KBM-7 (cell line): Measurements from ENCODE around the gene L3MBTL4.
A peak's percentile ranks its signal among the peaks of the same experiment; 100 is the strongest.
"Not testable (repeated sequence)": the region's sequence is repeated elsewhere in the genome, so short reads cannot be mapped to it uniquely, and the experiment has no call there.

Source experiments
- DNase-seq: peaks from one replicate; pipeline ENCODE4 v3.0.0-alpha.2; 2015
- in situ Hi-C: fragments of 300-500 bp; cut with MboI; formaldehyde crosslinking; loops from 2 replicates; pipeline ENCODE4 v1.14.3; 2020; ENCODE audit warnings: low sequenced_read_pairs, low pct_unique_long_range_greater_than_20kb, mixed read lengths

L3MBTL4 gene

DNA sequence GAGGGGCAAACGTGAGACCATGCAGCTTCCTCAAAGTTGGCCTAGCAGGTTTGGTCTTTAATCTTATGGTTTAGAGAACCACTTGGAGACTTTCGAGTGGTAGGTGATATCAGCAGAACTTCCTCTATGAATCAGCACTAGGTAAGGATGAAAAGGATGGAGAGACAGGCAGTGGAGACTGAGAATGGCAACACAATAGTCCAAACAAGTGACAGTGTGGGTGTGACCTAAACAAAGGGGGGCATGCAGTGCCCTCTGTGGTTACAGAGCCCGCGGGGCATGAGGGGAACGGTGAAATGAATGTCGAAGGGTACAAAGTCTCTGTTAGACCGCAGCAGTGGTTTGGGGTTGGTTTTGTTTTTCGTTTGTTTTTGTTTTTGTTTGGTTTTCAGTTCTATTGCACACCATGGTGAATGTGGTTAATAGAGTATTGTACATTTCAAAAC is 143.9 kb downstream of the L3MBTL4 start:
- no peak for DNase-seq
- in situ Hi-C loops: no loop called here

DNA sequence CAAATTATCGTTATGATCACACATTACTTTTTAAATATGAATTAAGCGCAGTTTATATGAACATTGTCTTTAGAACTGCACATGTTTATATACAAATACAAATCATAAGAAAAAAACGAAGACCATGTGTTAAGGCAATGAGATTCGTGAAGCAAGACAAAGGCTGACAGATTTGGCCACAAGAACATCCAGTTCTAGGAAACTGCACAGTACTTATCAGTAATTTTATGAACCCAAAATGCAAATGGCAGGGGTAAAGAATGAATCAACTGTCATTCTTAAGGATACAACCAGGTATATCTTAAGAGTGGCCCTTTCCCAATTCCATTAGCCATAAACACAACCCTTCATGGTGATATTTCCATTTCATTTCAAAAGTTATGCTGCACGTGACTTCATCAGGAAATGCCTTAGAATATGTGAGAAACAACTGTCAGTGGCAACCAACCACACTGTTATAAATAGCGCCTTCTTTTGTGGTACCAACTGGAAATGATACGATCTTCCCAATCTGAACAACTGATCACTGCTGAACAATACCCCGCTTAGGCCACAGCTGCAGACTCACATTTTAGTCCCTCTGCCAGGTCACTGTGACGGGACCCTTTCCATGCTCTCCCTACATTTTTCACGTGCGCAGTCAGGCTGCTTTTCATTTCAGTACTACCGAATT is 144.9 kb downstream of the L3MBTL4 start:
- in situ Hi-C loops: no loop called here
- no peak for DNase-seq

DNA sequence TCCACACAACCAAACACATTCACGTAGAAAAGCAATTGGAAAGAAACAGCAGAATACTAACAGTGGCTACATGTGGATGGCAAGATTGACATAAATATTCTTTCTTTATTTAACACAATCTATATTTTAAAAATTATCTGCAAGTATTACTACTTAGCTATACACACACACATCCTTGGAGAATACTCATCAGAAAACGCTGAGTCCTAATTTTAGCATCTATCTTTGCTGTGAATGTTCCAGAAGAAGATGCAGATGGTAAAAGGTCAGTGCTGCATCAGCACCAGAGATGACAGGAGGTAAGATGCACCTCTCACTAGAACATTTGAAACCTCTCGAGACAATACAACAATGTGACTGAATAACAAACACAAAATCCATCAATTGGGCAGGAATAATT is 148.5 kb downstream of the L3MBTL4 start:
- DNase-seq: no peak
- in situ Hi-C loops: no loop called here

DNA sequence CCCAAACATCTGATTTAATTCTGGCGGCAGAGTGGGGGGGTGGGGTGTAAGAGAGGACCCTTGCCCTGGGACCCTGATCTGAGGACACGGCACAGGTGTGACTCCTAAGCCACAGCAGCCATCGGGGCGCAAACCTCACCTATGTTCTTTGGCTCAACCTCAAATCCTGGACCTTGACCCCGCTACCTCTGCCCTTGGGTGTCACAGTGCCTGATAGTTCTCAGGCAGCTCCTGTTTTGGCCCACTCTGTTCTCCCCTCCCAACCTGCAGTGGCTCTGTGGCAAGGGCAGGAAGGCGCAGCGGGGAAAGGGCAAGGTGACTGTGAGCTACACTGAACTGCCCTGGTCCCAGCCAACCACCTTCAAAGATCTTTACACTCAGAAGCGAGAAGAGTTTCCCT is 152.8 kb downstream of the L3MBTL4 start:
- in situ Hi-C loops: no loop called here

DNA sequence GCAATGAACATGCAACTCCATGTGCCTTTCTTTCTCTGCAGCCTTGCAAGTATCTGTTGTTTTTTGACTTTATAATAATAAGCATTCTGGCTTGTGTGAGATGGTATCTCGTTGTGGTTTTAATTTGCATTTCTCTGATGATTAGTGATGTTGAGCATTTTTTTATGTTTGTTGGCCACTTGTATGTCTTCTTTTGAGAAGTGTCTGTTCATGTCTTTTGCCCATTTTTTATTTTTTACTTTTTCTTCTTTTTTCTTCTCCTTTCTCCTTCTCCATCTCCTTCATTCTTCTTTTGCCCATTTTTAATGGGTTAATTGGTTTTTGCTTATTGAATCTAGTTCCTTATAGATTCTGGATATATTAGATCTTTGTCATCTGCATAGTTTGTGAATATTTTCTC is 155.4 kb downstream of the L3MBTL4 start:
- DNase-seq, in situ Hi-C loops: not testable (repeated sequence)

More for the DNA sequence above, 152.8 kb downstream of the L3MBTL4 start:
- no peak for DNase-seq

DNA sequence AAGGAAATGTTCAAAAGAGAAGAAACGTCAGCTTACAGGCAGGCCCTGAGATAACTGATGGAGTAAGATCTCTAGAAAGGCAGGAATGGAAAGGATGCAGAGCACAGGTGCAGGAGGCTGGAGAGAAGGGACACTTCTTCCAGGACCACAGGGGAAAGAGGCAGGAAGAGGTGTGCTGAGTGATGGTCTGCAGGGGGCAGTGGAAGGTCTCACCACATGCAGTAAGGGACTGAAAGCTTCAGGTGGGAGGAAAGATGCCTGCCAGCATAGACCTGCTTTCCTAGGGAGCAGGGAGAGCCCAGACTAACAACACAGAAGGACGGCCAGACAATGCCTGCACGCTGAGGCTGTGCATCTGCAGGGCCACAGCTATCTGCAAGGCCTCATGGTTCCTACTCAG is 156.8 kb downstream of the L3MBTL4 start:
- in situ Hi-C loops: no loop called here
- no peak for DNase-seq

DNA sequence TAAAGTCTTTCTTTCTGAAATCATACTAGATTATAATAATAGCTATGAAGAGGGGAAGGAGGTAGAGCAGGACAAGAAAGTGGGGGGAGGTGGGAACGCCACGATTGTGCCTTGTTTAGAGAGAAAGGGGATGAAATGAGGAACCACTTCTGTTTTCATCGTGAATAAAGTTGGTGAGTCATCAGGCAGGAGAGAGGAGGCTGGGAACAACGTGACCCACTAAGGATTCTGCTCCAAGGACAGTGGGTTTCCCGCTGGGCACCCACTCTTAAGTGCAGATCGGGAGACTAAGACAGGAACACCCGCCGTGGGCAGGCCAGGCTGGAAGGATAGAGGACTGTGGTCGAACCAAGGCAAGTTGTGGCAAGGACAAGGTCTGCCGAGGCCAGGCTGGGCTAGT is 158.2 kb downstream of the L3MBTL4 start:
- peak; percentile 59 for DNase-seq
- in situ Hi-C loops: no loop called here

DNA sequence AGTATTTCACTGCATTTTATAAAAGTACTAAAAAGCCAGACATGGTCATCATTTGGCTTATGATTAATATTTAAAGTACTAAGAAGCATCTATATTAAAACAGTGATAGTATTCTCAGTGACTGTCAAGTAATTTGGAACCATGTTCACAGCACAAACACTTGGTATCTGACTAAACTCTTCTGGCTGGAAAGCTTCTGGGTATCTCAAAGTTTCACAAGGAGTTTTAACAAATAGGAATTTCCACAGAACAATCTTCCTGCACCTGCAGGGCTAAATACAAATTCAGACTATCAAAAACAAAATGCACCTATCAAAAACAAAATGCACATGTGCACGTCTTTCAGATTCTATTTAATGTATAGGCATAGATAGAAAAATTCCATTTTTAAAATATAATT is 158.8 kb downstream of the L3MBTL4 start:
- in situ Hi-C loops: no loop called here
- no peak for DNase-seq

DNA sequence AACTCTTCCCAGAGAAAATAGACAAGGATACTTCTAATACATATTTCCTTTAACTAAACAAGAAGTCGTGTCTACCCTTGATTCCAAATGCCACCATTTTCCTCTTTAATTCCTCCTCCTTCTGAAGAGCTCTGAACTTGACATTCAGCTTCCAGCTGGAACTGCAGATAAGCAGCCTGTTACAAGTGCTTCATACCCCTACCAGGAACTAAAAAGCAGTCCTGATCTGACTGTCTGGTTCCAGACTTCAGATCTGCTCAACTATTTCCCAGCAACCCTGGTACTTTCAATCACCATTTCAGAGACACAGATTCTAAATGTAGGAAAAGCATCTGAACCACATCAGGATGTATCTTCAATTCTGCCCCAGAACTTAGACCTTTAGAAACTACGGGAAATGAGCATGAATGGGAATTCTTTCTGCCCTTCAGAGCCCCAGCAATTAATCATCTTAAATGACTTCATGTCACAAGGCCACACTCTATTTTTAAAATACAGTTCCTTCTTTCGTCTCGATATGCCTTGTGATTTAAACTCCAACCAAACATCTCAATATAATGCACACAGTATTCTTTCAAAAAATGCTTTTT is 159.5 kb downstream of the L3MBTL4 start:
- peak; percentile 16 for DNase-seq
- in situ Hi-C loops: no loop called here

DNA sequence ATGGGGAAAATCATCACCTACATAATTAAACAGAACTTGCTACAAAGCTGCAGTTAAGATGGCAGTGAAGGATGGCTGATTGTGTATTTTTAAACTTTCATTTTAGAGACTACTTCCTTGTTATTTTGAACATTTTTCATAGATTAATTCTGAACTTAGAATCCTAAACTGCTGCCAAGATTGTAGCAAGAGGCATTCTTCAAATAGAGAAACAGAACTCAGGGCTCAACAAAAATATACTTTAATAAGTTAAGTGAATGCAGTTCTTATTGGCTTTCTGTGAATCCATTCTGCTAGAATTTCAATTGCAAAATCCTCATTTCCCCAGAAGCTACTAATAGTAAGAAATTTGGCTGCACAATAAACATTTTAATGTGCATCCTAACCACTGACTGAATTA is 160.3 kb downstream of the L3MBTL4 start:
- no peak for DNase-seq
- in situ Hi-C loops: no loop called here

DNA sequence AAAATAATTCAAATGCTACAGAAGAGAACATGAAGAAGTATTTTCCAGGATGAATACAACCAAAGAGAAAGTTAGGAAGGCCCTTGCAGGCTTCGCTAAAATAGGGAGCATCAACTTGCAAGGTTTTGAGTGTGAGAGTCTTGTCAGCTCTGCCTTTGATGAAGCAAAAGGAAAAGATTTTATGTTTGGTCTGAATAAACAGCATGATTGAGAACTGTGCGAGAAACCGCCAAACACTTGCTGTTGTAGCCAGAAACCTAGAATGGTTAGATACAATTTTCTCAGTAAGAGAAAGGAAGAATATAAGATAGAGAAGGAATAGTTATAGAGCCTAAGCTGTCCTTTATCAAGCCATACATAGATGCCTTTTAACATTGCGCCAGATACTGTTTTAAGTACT is 163.6 kb downstream of the L3MBTL4 start:
- no peak for DNase-seq
- in situ Hi-C loops: no loop called here

DNA sequence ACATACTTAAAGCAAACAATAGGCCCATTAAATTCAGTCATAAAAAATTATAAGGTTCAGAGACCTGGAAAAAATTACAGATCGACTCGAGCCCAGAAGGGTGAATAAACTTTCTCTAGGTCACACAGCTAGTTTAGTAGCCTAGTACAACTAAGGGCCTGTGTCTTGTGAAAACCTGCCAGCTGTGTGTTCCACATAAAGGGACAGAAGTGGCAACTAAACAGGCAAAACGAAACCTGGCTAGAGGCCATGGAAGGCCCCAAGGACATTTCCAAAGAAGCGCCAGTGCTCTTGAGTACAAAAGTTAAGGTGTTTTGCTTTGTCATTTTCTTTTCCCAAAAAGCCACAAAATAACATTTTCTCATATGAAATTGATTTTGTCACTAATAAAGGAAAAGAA is 164.9 kb downstream of the L3MBTL4 start:
- no peak for DNase-seq

DNA sequence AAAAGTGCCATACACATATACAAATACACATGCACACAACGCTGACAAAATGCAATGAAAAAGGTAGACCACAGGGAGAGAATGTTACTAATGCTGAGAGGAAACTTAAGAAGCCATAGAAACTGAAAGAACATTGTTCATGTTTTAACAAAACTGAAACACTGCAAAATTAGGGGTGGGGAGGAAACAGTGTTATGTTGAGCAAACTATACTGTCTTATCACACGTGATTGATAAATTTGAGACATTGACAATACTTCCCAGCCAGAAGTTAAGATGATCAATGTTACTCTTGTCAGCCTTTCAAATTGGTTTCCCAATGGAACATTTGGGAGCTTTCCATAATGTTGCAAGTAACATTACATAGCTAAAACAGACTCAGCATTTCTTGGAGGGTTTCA is 165.5 kb downstream of the L3MBTL4 start:
- no peak for DNase-seq
- in situ Hi-C loops: no loop called here

More for the DNA sequence above, 164.9 kb downstream of the L3MBTL4 start:
- in situ Hi-C loops: no loop called here

DNA sequence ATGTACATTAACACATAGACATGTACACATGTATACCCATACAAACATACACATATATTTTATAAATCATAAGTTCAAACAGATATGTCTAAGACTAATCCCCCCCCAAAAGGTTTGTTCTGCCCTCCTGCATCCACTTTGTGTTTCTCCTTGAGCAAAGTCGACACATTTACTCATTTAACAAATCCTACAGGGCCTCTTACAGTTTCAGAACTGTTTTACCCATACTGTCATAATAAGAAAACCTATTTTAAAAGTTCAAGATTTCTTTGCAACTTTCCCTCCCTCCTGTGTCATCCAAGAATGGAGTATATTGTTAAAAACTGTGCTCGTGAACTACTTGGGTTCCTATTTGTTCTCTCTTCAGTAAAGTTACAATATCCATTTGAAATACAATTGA is 166.7 kb downstream of the L3MBTL4 start:
- no peak for DNase-seq
- in situ Hi-C loops: no loop called here

DNA sequence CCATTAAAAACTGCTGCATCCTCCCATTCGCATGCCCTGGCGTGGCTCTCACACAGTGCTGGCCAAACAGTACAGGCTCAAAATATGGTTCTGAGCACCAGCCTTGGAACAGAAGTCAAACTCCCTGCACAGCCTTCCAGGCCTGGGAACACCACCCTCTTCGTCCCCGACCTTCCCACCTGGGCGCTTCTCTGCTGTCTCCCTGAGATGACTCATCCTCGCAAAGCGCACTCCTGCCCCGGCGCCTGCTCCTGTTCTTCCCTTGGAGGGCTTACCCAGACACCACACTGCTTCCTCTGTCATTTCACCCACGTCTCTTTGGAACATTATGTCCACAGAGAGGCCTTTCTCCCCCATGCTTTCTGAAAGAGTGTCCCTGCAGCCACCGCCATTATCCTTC is 172.7 kb downstream of the L3MBTL4 start:
- DNase-seq: no peak
- in situ Hi-C loops: no loop called here

DNA sequence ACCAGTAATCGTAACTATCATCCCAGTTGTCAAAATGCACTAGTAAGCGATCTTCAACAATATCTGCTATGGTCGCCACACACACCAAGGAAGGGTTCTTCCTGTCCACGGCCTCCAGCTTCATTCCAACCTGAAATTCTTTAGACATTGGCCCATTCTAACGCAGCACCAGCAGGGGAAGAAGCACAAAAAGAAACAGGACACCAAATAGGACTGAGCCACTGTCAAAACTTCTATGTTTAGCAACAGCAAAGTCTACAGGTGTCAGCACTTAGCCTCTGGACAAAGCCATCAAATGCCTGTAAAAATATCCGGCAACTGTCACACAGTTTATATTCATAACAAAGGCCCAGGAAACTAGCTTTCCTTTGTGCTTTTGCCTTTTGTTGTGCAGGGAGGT is 175.0 kb downstream of the L3MBTL4 start:
- DNase-seq: no peak
- in situ Hi-C loops: no loop called here

DNA sequence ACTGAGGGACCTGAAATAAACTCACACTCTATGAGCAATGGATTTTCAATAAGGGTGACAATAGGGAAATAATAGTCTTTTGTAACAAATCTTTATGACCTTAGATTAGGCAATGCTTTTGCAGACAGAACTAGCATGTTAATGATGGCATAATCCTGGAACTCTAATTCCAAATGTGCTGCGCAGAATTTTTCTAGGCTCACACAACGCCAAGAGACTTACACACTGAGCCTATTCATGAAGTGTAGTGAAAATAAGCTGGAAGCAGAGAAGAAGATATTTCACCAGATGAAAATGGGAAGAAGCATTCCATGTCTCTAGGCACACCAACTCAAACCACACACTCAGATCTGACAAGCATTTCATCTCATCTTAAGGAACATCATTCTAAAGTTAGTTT is 178.5 kb downstream of the L3MBTL4 start:
- in situ Hi-C loops: no loop called here
- no peak for DNase-seq

DNA sequence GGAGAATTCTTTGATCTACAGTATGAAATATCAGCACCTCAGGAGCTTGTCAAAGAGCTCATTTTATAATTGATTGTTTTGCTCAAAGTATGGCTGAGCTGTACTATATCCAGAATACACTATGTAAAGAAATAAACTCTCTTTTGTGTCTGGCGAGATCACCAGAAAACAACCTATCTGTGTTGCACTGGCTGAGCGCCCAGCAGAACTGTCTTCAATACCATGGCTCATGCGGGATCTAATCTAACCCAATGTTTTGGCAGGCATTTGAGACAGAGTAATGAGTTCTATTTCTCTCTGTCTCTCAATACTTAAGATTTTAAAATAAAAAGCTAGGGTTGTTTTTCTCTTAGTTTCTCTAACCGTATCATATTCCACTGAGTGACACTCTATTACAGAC is 192.4 kb downstream of the L3MBTL4 start:
- in situ Hi-C loops: no loop called here
- no peak for DNase-seq

DNA sequence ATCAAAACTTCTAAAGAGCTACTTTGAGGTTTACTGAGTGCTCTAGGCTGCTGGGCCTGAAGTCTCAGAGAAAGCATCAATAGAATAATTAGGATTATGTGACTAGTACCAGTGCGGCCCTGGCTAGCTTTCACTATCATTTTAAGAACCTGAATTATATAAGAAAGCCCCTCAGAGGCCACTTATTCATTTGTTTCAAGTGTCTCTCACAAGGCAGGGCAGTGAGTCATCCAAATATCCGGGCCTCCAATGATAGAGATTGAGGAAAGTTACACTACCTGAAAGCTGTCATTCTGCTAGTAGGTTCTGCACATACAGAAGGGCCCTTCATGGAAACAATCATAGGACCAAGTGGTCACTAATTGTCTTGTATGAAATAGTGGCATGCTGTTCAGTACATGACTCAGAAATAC is 193.1 kb downstream of the L3MBTL4 start:
- in situ Hi-C loops: no loop called here
- no peak for DNase-seq

DNA sequence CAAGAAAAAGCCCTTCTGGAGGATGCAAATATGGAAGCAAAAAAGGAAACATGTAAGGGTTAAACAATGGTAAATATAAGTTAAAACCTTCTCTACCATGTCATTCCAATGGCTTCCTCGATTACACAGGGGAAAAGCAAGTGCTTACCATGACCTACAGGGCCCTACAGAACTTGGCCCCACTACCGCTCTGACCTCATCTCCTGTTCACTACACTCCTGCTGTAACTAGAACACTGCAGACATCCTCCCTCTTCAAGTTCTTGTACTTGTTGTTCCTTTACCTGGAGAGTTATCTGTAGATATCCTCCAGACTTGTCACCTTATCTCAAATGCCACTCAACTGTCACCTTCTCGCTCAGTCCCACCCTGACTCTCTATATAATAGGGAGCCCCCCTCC is 194.6 kb downstream of the L3MBTL4 start:
- DNase-seq: no peak

DNA sequence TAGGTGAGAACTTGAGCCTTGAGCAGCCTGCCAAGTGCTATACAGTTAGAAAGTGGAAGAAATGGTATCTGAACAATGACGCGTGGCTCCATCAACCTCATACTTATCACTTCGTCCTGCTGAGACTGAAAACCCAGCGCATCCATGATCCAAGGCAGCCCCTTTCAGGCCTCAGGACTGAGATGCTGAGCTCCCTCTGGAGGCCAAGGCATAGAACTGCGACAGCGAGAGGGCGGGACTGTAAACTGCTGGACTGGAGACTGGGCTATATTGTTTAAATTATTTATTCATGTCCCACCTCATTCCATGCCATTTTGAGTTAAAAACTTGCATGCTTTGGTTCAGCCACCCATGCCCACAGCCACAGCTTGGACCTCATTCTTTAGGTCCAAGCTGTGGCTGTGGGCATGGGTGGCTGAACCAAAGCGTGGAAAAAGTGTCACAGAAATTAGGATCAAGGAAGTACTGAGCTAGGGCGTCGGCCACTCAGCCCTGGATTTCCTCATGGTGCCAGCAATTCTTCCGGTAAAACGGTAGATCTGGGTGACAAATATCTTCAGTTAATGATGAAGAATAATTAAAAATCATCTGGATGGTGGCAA is 195.5 kb downstream of the L3MBTL4 start:
- in situ Hi-C loops: no loop called here
- peak; percentile 35 for DNase-seq

More for the DNA sequence above, 194.6 kb downstream of the L3MBTL4 start:
- in situ Hi-C loops: no loop called here
